Activated T-helper 2 cell treated with anti-CD3 and anti-CD28 coated beads, Interferon-gamma antibody, Interleukin-2, Interleukin-4, amounts not matched to agents 10 μg/mL and 5 μg/mL and 100 μg/mL, durations not matched to agents 14 hours and 24 hours and 36 hours (primary cell): ENCODE results near the gene BLMH. TPM values are rescaled to one million over a fixed set of nuclear protein-coding genes. Genes with fewer than 3 reads are reported as not detected.

Experiments
- DNase-seq: peaks from one replicate; pipeline ENCODE4 v3.0.0; 2021; ENCODE audit warnings: low spot score
- H3K27ac Mint-ChIP-seq: one replicate; pipeline ENCODE4 v1.8.0; 2021; ENCODE audit warnings: mixed read lengths
- H3K27me3 Mint-ChIP-seq: one replicate; pipeline ENCODE4 v1.8.0; 2021; ENCODE audit warnings: low read depth, mixed read lengths
- H3K36me3 Mint-ChIP-seq: one replicate; pipeline ENCODE4 v1.8.0; 2021; ENCODE audit warnings: low read depth, mixed read lengths
- H3K4me1 Mint-ChIP-seq: one replicate; pipeline ENCODE4 v1.8.0; 2021; ENCODE audit warnings: low read depth, mixed read lengths
- H3K4me3 Mint-ChIP-seq: one replicate; pipeline ENCODE4 v1.8.0; 2021; ENCODE audit warnings: low read depth, mild to moderate bottlenecking, moderate library complexity, mixed read lengths
- H3K9me3 Mint-ChIP-seq: one replicate; pipeline ENCODE4 v1.8.0; 2021; ENCODE audit warnings: mixed read lengths
- intact Hi-C: fragments of 100-400 bp; cut with micrococcal nuclease; formaldehyde crosslinking; loops from one replicate; pipeline ENCODE4 v1.15.1; 2023
- total RNA-seq: library from RNA; stranded (reverse); gene quantifications from 2 replicates; pipeline ENCODE4 v1.2.3, GENCODE V29; 2022

Gene BLMH
- total RNA-seq, 1 donor from 2014 or later = 72.2 TPM

- H3K36me3 Mint-ChIP-seq = no peaks in the 10 kb centered on the region
- DNase-seq = no peak
- H3K4me1 Mint-ChIP-seq = peaks cover 10% of the 10 kb centered on the region
- H3K4me3 Mint-ChIP-seq = no peak overlapping the region
- no peak overlapping the region for H3K27ac Mint-ChIP-seq
- no peaks in the 10 kb centered on the region for H3K9me3 Mint-ChIP-seq
- H3K27me3 Mint-ChIP-seq = peaks cover 43% of the 10 kb centered on the region
- intact Hi-C loops = no loop called here
Observed at GRCh38 chr17:30239089-30239462, 52.7 kb downstream of the BLMH start.

DNA sequence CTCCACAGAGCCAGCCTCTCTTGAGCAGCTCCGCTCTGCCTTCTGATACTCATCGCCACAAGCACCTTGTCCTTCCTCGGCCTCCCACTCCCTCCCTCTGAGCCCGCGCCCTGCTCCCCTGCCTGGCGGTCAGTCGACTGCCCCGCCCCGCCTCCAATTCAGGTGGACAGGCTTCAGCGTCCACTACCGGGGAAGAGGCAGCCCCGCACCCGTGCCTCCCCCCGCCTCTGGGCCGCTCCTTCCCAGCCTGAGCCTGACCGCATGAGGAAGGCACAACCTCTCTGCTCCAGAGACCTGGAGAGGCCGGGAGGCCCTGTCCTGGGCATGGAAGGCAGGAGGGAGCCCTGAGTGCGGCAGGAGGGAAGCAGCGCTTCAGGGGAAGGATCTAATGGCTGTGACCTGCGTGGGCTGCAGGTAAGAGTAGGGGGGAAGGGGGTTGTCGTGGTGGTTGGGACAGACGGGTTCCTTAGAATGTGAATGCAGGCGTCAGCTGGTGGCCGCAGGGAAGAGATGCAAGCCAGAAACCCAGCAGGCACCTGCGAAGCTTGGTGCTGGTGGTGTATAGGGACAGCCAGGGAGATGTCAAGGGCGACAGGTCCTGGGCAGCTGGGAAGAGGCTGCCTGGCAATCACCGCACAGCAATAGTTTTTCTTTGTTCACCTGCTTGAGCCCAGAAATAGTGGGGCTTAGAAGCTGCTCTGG lies 53.2 kb downstream of the BLMH start:
- no peaks in the 10 kb centered on the region for H3K36me3 Mint-ChIP-seq
- no peak for DNase-seq
- no peak overlapping the region for H3K4me3 Mint-ChIP-seq
- H3K4me1 Mint-ChIP-seq = peaks cover 10% of the 10 kb centered on the region
- peaks cover 48% of the 10 kb centered on the region for H3K27me3 Mint-ChIP-seq
- H3K9me3 Mint-ChIP-seq = no peaks in the 10 kb centered on the region
- no peak overlapping the region for H3K27ac Mint-ChIP-seq
- intact Hi-C loops = no loop called here

GRCh38 chr17:30238003-30238344 lies 53.8 kb downstream of the BLMH start:
- no peak overlapping the region for H3K27ac Mint-ChIP-seq
- intact Hi-C loops = no loop called here
- no peak overlapping the region for H3K4me3 Mint-ChIP-seq
- no peaks in the 10 kb centered on the region for H3K9me3 Mint-ChIP-seq
- peaks cover 52% of the 10 kb centered on the region for H3K27me3 Mint-ChIP-seq
- DNase-seq = no peak
- peaks cover 10% of the 10 kb centered on the region for H3K4me1 Mint-ChIP-seq
- no peaks in the 10 kb centered on the region for H3K36me3 Mint-ChIP-seq

DNA sequence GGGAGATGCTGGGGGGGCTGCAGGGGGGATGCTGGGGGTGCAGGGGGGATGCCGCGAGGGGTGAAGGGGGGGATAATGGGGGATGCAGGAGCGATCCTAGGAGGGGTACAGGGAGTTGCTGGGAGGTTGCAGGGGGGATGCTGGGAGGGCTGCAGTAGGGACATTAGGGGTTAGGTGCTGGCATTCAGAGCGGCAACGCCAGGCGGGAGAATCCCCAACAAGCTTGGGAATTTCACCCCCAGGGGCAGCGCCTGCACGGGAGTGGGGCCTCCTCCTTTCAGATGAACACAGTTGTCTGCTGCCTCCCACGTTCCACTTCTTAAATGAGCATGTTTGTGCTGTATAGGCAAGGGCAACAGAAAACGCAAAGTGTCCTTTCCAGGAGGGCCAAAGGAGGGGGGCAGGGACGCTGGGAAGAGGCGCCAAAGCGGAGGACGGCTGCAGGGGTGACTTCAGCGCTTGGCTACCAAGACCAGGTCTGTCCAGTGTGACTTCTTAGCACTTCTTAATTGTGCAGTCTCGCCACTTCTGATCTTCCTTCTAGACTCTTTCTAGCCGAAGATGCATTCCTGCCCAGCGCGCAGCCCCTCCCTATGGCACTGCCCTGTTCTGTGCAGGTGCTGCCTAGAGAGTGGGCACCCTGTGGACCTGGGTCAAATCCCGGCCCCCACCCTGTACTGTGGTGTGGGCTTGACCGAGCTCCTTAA lies 54.3 kb downstream of the BLMH start:
- no peaks in the 10 kb centered on the region for H3K9me3 Mint-ChIP-seq
- H3K36me3 Mint-ChIP-seq = no peaks in the 10 kb centered on the region
- H3K4me1 Mint-ChIP-seq = peaks cover 10% of the 10 kb centered on the region
- intact Hi-C loops = no loop called here
- DNase-seq = no peak
- peaks cover 57% of the 10 kb centered on the region for H3K27me3 Mint-ChIP-seq
- H3K27ac Mint-ChIP-seq = no peak overlapping the region
- no peak overlapping the region for H3K4me3 Mint-ChIP-seq

DNA sequence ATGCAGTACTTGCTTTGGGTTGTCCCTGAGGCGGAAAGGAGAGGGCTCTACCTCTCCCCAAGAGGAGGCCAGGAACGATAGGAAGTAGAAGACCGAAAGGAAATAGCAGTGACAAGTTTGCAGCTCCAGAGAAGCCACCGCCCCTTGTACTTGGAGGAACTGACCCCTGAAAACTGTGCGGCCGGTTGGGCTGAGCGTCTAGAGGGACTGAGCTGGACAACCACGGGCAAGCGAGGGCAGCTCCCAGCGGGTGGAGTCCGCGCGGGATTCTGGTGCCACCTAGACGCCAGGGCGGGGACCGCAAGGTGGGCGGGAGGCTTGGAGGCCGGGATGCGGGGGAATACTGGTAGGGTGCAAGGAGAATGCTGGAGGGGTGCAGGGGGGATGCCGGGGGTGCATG lies 55.0 kb downstream of the BLMH start:
- intact Hi-C loops = no loop called here
- Mint-ChIP-seq H3K4me1 (peaks cover 10% of the 10 kb centered on the region), H3K9me3 (no peaks in the 10 kb centered on the region), H3K4me3 (peak overlapping the region; percentile 10), H3K27ac (no peak overlapping the region), H3K27me3 (peaks cover 60% of the 10 kb centered on the region), H3K36me3 (no peaks in the 10 kb centered on the region)
- no peak for DNase-seq

GRCh38 chr17:30236297-30236624 lies 55.5 kb downstream of the BLMH start:
- H3K4me1 Mint-ChIP-seq = peaks cover 10% of the 10 kb centered on the region

DNA sequence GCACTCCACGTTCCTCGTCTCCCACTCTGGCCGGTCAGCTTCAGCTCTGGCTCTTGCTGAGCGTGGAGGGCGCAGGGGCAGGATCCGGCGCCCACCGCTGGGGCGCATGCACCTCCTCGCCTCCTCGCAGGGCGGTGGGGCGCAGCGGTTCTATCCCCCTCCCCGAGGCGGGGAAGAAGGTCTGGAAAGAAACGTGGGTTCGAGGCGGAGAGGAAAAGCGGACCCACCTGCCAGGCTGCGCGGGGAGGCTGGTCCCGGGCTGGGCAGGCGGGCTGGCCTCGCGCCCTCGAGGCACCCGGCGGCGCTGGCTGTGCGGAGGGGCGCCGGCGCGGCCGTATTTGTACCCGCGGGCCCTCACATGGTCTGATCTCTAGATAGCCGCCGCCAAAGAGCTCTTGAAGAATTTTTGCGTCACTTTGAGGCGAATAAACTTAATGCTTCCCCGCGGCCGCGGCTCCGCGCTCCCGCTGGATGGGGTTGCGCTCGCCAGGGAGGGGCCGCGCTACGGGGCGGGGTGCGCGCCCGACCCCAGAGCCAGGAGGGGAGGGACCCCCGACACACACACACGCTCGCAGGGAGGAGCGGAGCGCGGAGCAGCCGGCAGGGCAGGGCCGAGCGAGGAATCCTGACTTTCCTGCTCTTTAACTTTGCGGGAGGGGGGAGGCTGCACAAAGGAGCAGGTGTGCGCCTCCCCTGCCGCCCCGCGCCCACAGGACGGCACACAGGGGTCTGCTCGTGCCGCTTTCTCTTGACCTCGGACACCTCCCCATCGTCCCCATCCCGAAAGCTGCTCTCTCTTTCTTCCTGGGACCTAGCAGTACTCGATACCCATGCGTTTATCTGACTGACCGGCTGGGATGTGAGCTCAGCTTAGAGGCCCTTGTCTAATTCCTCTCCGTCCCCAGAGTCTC lies 56.1 kb downstream of the BLMH start, which contains the start of gene SLC6A4:
TSS of gene SLC6A4 (minus strand) at position 312 of the 911 bp plus-strand sequence. CDS start 13,739 bp downstream, outside the sequence.
- no peak for DNase-seq
- peaks cover 10% of the 10 kb centered on the region for H3K4me1 Mint-ChIP-seq
- no peaks in the 10 kb centered on the region for H3K9me3 Mint-ChIP-seq
- H3K27ac Mint-ChIP-seq = no peak within 1 kb of the TSS
- H3K4me3 Mint-ChIP-seq = peak within 1 kb of the TSS; percentile 70
- H3K36me3 Mint-ChIP-seq = no peaks in the 10 kb centered on the region
- intact Hi-C loops = no loop called here
- H3K27me3 Mint-ChIP-seq = peaks cover 65% of the 10 kb centered on the region

More at GRCh38 chr17:30236297-30236624, 55.5 kb downstream of the BLMH start:
- intact Hi-C loops = no loop called here
- Mint-ChIP-seq H3K36me3 (no peaks in the 10 kb centered on the region), H3K27ac (no peak overlapping the region), H3K27me3 (peaks cover 62% of the 10 kb centered on the region), H3K4me3 (peak overlapping the region; percentile 70), H3K9me3 (no peaks in the 10 kb centered on the region)
- DNase-seq = no peak

- intact Hi-C loops = no loop called here
- DNase-seq = no peak
Observed at GRCh38 chr17:30234964-30235363, 56.8 kb downstream of the BLMH start.

DNA sequence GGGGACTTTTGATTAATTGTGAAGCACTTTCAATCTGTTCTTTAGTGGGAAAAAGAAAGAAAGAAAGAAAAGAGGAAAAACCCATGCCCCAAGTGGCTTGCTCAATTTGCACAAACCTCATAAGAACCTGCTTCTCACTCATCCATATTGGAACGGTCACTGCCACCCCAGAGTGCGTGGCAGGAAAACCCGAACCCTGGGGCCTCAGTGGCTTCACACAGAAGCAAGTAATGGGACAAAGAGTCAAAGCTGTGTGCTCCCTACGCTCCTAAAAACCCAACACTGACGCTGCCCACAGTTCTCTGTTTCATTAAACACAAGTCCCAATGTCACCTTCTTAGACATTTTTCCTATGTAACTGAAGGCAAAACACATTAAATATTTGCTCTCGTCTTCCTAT lies 57.4 kb downstream of the BLMH start:
- H3K36me3 Mint-ChIP-seq = no peaks in the 10 kb centered on the region
- no peak overlapping the region for H3K4me3 Mint-ChIP-seq
- peaks cover 67% of the 10 kb centered on the region for H3K27me3 Mint-ChIP-seq
- intact Hi-C loops = no loop called here
- H3K27ac Mint-ChIP-seq = no peak overlapping the region
- no peak for DNase-seq
- peaks cover 10% of the 10 kb centered on the region for H3K4me1 Mint-ChIP-seq
- no peaks in the 10 kb centered on the region for H3K9me3 Mint-ChIP-seq

More at GRCh38 chr17:30234964-30235363, 56.8 kb downstream of the BLMH start:
- Mint-ChIP-seq H3K4me3 (peak overlapping the region; percentile 47), H3K36me3 (no peaks in the 10 kb centered on the region), H3K4me1 (peaks cover 10% of the 10 kb centered on the region), H3K9me3 (no peaks in the 10 kb centered on the region), H3K27ac (no peak overlapping the region), H3K27me3 (peaks cover 69% of the 10 kb centered on the region)

- Mint-ChIP-seq H3K27me3 (peaks cover 68% of the 10 kb centered on the region), H3K9me3 (no peaks in the 10 kb centered on the region), H3K36me3 (no peaks in the 10 kb centered on the region), H3K4me3 (no peak overlapping the region), H3K4me1 (peaks cover 9% of the 10 kb centered on the region), H3K27ac (no peak overlapping the region)
- intact Hi-C loops = no loop called here
- no peak for DNase-seq
Observed at GRCh38 chr17:30232824-30233427, 58.8 kb downstream of the BLMH start.

DNA sequence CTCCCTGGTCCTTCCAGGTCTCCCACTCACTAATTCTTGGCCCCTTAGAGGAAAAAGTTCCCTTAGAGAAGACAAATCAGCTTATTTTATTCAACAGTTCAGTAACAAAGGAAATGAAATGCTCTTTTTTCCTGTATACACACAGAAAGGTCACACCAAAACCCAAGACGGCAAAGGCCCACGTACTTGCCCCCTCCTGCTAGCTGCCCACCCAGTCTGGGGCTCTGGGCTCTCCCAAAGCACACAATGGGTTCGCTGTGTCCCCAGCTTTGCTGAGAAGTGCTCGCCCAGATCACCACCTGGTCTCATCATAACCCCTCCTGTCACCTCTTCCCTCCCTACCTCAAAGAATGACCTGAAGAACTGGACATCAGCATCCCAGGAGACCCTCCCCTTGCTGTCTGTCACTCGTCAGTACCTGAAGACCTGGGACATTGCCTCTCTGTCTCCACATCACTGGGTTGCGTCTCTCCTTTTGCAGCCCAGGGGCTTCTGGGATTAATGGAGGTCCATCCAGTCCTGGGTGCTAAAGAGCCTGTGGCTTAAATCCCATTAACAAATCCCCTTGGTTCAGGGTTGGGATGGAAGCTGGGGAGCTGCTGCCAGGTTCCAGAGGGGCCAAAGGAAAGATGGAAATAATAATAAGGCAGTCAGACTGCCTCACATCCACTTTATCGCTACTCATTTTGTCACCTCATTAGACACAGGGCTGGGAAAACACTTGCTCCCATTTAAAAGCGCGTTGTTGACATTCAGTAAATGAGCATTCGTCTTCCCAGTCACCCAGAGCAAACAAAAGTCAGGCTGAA lies 59.5 kb downstream of the BLMH start:
- Mint-ChIP-seq H3K4me1 (peaks cover 9% of the 10 kb centered on the region), H3K4me3 (no peak overlapping the region), H3K27me3 (peaks cover 62% of the 10 kb centered on the region), H3K9me3 (no peaks in the 10 kb centered on the region), H3K36me3 (no peaks in the 10 kb centered on the region), H3K27ac (no peak overlapping the region)
- DNase-seq = no peak
- intact Hi-C loops = no loop called here

DNA sequence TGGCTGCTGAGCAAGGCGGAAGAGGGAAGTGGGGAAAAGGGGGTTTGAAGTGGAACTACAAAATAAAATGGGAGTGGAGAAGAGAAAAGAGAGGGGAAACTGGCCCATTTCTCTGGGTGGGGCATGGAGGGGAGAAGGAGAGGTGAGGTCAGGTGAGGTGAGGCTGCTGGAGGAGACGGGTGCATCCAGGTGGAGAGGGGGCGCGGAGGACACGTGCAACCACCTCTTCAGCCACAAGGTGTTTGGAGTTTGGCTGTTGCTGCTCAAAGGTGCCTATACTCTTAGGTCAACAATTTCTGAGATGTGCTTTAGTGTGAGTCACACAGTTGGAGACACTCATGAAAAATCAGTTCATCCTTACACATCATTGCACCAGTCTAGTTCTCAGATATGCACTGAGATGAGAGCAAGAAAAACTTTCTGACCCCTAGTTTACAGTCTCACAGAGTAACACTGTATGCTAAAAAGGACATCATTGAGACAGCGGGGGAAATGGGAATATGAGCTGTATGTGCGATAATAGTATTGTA lies 61.1 kb downstream of the BLMH start:
- DNase-seq = no peak
- H3K4me3 Mint-ChIP-seq = no peak overlapping the region
- no peaks in the 10 kb centered on the region for H3K9me3 Mint-ChIP-seq
- peaks cover 55% of the 10 kb centered on the region for H3K27me3 Mint-ChIP-seq
- peaks cover 6% of the 10 kb centered on the region for H3K4me1 Mint-ChIP-seq
- no peak overlapping the region for H3K27ac Mint-ChIP-seq
- no peaks in the 10 kb centered on the region for H3K36me3 Mint-ChIP-seq
- intact Hi-C loops = no loop called here
